B cell (primary cell): ENCODE measurements around the gene PPP1R11.

Source experiments
- CTCF ChIP-seq: fragments of 200-600 bp; IDR thresholded peaks from one replicate; pipeline ENCODE4 v1.8.0; 2022; ENCODE audit warnings: antibody characterized with exemption, mild to moderate bottlenecking
- EZH2 ChIP-seq: IDR thresholded peaks from 2 replicates; pipeline ENCODE4 v1.6.1; 2012; ENCODE audit warnings: borderline replicate concordance, low read depth, mild to moderate bottlenecking, moderate library complexity, low read length; ENCODE audit not compliant: insufficient read depth, poor library complexity, severe bottlenecking

- TF ChIP-seq CTCF = no peak
- no peak for TF ChIP-seq EZH2
These were observed 35.6 kb upstream of the PPP1R11 start for GRCh38 chr6:30031381-30031780.
